GM12878 (cell line): ENCODE results near the gene SRRM5. TPM values are rescaled to one million over a fixed set of nuclear protein-coding genes. Genes with fewer than 3 reads are reported as not detected.

Experiments
- ATAC-seq: fragments of 200-7000 bp; cut with Tn5 transposase; 3 replicates; pipeline ENCODE4 v1.9.1; 2020; ENCODE audit warnings: mild to moderate bottlenecking, moderate library complexity
- BruUV-seq: library from RNA; stranded (reverse); fragments of 400-500 nt; replicated peaks from 2 replicates; lab custom pipeline; 2021; lab: Mats Ljungman, UMichigan
- CTCF ChIA-PET: fragments of 300-600 bp; sonication (Branson Sonifier 250); formaldehyde crosslinking; extraction: SDS; loops from one replicate; lab custom pipeline; 2021; ENCODE audit warnings: inconsistent platforms; lab: Yijun Ruan, JAX
- POLR2A ChIA-PET: fragments of 350-600 bp; formaldehyde crosslinking; extraction: SDS; loops from one replicate; lab custom pipeline; 2021; ENCODE audit warnings: inconsistent platforms; lab: Charles Lee
- RAD21 ChIA-PET: fragments of 300-600 bp; sonication (Branson Sonifier 250); formaldehyde crosslinking; loops from one replicate; lab custom pipeline; 2023; ENCODE audit warnings: antibody characterized with exemption; ENCODE audit not compliant: unreplicated experiment; lab: Charles Lee
- SMC1A ChIA-PET: fragments of 300-600 bp; sonication (Branson Sonifier 250); formaldehyde crosslinking; loops from one replicate; lab custom pipeline; 2023; ENCODE audit not compliant: unreplicated experiment, uncharacterized antibody; lab: Charles Lee
- DNase-seq: peaks from one replicate; pipeline ENCODE4 v3.0.0-alpha.2; 2011; ENCODE audit warnings: low read depth, low spot score
- FAIRE-seq: peaks from 3 replicates; lab custom pipeline; 2011; peaks lifted over from hg19 to GRCh38; lab: Jason Lieb, UNC
- H2AFZ ChIP-seq: 2 replicates; pipeline ENCODE4 v1.6.0; 2011; ENCODE audit warnings: low read depth, low read length, control low read depth; ENCODE audit not compliant: control insufficient read depth
- H3K27ac ChIP-seq: 2 replicates; pipeline ENCODE4 v1.5.1; 2011; ENCODE audit warnings: control low read depth; ENCODE audit not compliant: control insufficient read depth, insufficient read depth
- H3K27me3 ChIP-seq, 2 experiments: replicated peaks in 1 of 2; 2 replicates each; pipeline versions ENCODE4 v1.6.0 to v1.6.1; 2011; ENCODE audit warnings: low read length in 1 of 2; ENCODE audit not compliant: control insufficient read depth in 2 of 2, insufficient read depth in 2 of 2
- H3K36me3 ChIP-seq, 2 experiments: 2 replicates each; pipeline ENCODE4 v1.5.1; 2011; ENCODE audit warnings: low read length in 1 of 2; ENCODE audit not compliant: control insufficient read depth in 2 of 2, insufficient read depth in 2 of 2
- H3K4me1 ChIP-seq: 2 replicates; pipeline ENCODE4 v1.6.1; 2011; ENCODE audit warnings: mild to moderate bottlenecking, low read length, moderate library complexity, mixed read lengths; ENCODE audit not compliant: control insufficient read depth, insufficient read depth
- H3K4me2 ChIP-seq: 2 replicates; pipeline ENCODE4 v1.6.0; 2011; ENCODE audit warnings: control low read depth; ENCODE audit not compliant: control insufficient read depth, insufficient read depth
- H3K4me3 ChIP-seq: fragments of 200-600 bp; sonication (generic); 2 replicates; pipeline ENCODE4 v1.5.1; 2016
- H3K79me2 ChIP-seq: 2 replicates; pipeline ENCODE4 v1.6.0; 2011; ENCODE audit warnings: low read length; ENCODE audit not compliant: control insufficient read depth, insufficient read depth
- H3K9ac ChIP-seq: 2 replicates; pipeline ENCODE4 v1.8.0; 2011; ENCODE audit warnings: low read length, control low read depth, mixed read lengths; ENCODE audit not compliant: control insufficient read depth, insufficient read depth
- H3K9me3 ChIP-seq: replicated peaks from 3 replicates; pipeline ENCODE4 v1.5.1; 2011; ENCODE audit warnings: mild to moderate bottlenecking, low read length; ENCODE audit not compliant: control insufficient read depth, insufficient read depth
- H4K20me1 ChIP-seq: 2 replicates; pipeline ENCODE4 v1.6.0; 2011; ENCODE audit not compliant: control insufficient read depth, insufficient read depth
- ATF2 ChIP-seq: IDR thresholded peaks from 2 replicates; pipeline ENCODE4 v1.6.1; 2012; ENCODE audit warnings: low read length, inconsistent platforms
- CHD2 ChIP-seq: IDR thresholded peaks from 2 replicates; pipeline ENCODE4 v1.6.1; 2011; ENCODE audit warnings: low read depth, low read length, improper control_type of control experiment, borderline replicate concordance
- CREB1 ChIP-seq: IDR thresholded peaks from 2 replicates; pipeline ENCODE4 v1.6.1; 2012; ENCODE audit warnings: low read depth, mild to moderate bottlenecking, inconsistent platforms
- FOXK2 ChIP-seq: fragments of 450-650 bp; IDR thresholded peaks from 2 replicates; pipeline ENCODE4 v1.6.1; 2017; ENCODE audit warnings: mild to moderate bottlenecking, moderate library complexity
- HSF1 ChIP-seq: fragments of 150-350 bp; IDR thresholded peaks from 2 replicates; pipeline ENCODE4 v1.6.1; 2014; ENCODE audit warnings: mild to moderate bottlenecking, low read depth, low read length
- NFYA ChIP-seq: IDR thresholded peaks from 2 replicates; pipeline ENCODE4 v1.6.1; 2011; ENCODE audit warnings: low read depth, mild to moderate bottlenecking, low read length, improper control_type of control experiment, borderline replicate concordance
- SIN3A ChIP-seq: IDR thresholded peaks from 2 replicates; pipeline ENCODE4 v1.6.1; 2012; ENCODE audit warnings: low read depth, low read length, improper control_type of control experiment
- SMARCA5 ChIP-seq: fragments of 450-650 bp; IDR thresholded peaks from 2 replicates; pipeline ENCODE4 v1.6.1; 2017; ENCODE audit warnings: mild to moderate bottlenecking
- ZNF592 ChIP-seq: fragments of 450-650 bp; IDR thresholded peaks from 2 replicates; pipeline ENCODE4 v1.6.1; 2017; ENCODE audit warnings: mild to moderate bottlenecking, moderate library complexity
- WGBS: methylation state at CpG from one replicate; pipeline ENCODE4 v1.1.6; 2016; ENCODE audit warnings: low lambda C conversion rate; ENCODE audit not compliant: insufficient replicate concordance, insufficient coverage; ENCODE audit errors: missing lambda C conversion rate; 5-methylcytosine and 5-hydroxymethylcytosine counted together
- in situ Hi-C: fragments of 300-500 bp; cut with MboI; formaldehyde crosslinking; loops from 9 replicates; pipeline ENCODE4 v1.14.3; 2018; ENCODE audit warnings: mixed read lengths
- intact Hi-C: fragments of 100-400 bp; cut with micrococcal nuclease; formaldehyde crosslinking; loops from one replicate; pipeline ENCODE4 v1.14.2; 2022; ENCODE audit not compliant: unreplicated experiment
- polyA plus RNA-seq, 11 experiments: library from polyadenylated mRNA; depleted of rRNA in 4 of 11; unstranded in 6 of 11; stranded (reverse) in 5 of 11; fragments of >200 nt; fragmentation: Nextera tagmentation in 4 of 11; fragmentation: Illumina TruSeq in 1 of 11; extraction: Ambion mirVana in 4 of 11; extraction: Trizol in 1 of 11; gene quantifications; 1 replicate in 1 of 11; 2 replicates in 10 of 11; pipeline versions ENCODE4 v1.2.1 to v1.2.3, GENCODE V29; 2011 to 2016; ENCODE audit warnings: inconsistent platforms in 2 of 11, missing spikeins in 2 of 11, low read depth in 1 of 11
- total RNA-seq, 4 experiments: library from RNA; depleted of rRNA in 3 of 4; stranded (reverse); fragments of >200 nt in 3 of 4; fragmentation: Illumina TruSeq in 1 of 4; extraction: Trizol in 1 of 4; gene quantifications; 2 replicates each; pipeline versions ENCODE4 v1.2.1 to v1.2.3, GENCODE V29; 2013 to 2021

SRRM5 gene
- total and polyA plus RNA-seq, 10 of the 15 experiments (the other 5 are each of a cell fraction or from before 2014, with no cell fraction given): 0.06 to 0.38 (median 0.24) TPM; not detected in 2

GRCh38 chr19:43625918-43626579 is 14.2 kb downstream of the SRRM5 start:
- ChIA-PET RAD21 (no interaction called here), POLR2A (no interaction called here), CTCF (interaction anchor here (0.6 to 1.5 kb wide), 2 partner anchors 16 to 42 kb away, joined by 3 to 4 read pairs; no protein-coding TSS in a partner anchor), SMC1A (interaction anchor here (0.8 kb wide), 1 partner anchor 159 kb away, joined by 3 read pairs; no protein-coding TSS in a partner anchor)
- Histone ChIP-seq H3K27ac (no peak overlapping the region), H3K4me1 (no peaks in the 10 kb centered on the region), H2AFZ (no peak overlapping the region), H4K20me1 (no peaks in the 10 kb centered on the region), H3K27me3 (no peaks in the 10 kb centered on the region), H3K4me3 (no peak overlapping the region), H3K9ac (no peak overlapping the region), H3K9me3 (no peaks in the 10 kb centered on the region), H3K4me2 (no peak overlapping the region), H3K36me3 (no peaks in the 10 kb centered on the region), H3K79me2 (no peaks in the 10 kb centered on the region)
- DNase-seq (no peak), FAIRE-seq (no peak), ATAC-seq (no peak)
- in situ Hi-C loops: no loop called here
- no peak for TF ChIP-seq ATF2
- TF ChIP-seq FOXK2: no peak
- no peak for TF ChIP-seq NFYA
- TF ChIP-seq SMARCA5: no peak
- TF ChIP-seq HSF1: no peak
- no peak for TF ChIP-seq ZNF592
- no peak for TF ChIP-seq CREB1
- no peak for TF ChIP-seq CHD2
- TF ChIP-seq SIN3A: no peak
- intact Hi-C loops: no loop called here
- no TSS peak for BruUV-seq
- WGBS: 70% methylated on average over 32 of the region's 32 CpGs
